Breast epithelium (tissue), 3 donors: Measurements from ENCODE around the gene CYB561A3.

Source experiments
- POLR2A ChIP-seq: fragments of 450-650 bp; IDR thresholded peaks from one replicate; pipeline ENCODE4 v1.6.1; 2016; ENCODE audit warnings: antibody characterized with exemption, mild to moderate bottlenecking, moderate library complexity
- POLR2AphosphoS5 ChIP-seq, 3 donors: sonication (generic); formaldehyde crosslinking; IDR thresholded peaks; one replicate each; pipeline ENCODE4 v1.6.1; 2017; ENCODE audit warnings: antibody characterized with exemption in 3 of 3
- TF ChIP-seq, protein P1 (sequence below), 3 donors: fragments of 450-650 bp; IDR thresholded peaks; one replicate each; pipeline ENCODE4 v1.5.1; 2016 to 2017; ENCODE audit warnings: antibody characterized with exemption in 3 of 3, mild to moderate bottlenecking in 3 of 3, moderate library complexity in 3 of 3

DNA sequence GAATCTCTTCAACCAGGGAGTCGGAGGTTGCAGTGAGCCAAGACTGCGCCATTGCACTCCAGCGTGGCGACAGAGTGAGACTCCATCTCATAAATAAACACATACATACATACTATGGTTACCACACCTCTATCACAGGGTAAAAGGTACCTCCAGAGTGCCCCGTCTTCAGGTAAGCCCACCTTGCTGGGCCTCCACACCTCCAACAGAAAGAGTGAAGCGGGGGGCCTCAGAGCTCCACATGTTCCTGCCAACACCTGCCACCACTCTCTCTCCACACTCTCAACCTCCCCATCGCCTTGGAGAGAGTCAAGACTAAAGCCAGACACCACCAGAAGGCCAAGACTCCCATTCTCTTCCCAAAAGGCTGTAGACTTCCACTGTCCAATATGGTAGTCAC, 56.3 kb downstream of the CYB561A3 start:
- TF ChIP-seq, protein P1, sequence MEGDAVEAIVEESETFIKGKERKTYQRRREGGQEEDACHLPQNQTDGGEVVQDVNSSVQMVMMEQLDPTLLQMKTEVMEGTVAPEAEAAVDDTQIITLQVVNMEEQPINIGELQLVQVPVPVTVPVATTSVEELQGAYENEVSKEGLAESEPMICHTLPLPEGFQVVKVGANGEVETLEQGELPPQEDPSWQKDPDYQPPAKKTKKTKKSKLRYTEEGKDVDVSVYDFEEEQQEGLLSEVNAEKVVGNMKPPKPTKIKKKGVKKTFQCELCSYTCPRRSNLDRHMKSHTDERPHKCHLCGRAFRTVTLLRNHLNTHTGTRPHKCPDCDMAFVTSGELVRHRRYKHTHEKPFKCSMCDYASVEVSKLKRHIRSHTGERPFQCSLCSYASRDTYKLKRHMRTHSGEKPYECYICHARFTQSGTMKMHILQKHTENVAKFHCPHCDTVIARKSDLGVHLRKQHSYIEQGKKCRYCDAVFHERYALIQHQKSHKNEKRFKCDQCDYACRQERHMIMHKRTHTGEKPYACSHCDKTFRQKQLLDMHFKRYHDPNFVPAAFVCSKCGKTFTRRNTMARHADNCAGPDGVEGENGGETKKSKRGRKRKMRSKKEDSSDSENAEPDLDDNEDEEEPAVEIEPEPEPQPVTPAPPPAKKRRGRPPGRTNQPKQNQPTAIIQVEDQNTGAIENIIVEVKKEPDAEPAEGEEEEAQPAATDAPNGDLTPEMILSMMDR (IDR thresholded peaks at IDR 0.05) = no peak
- no peak for TF ChIP-seq POLR2A
- TF ChIP-seq POLR2AphosphoS5 (IDR thresholded peaks at IDR 0.05) = no peak
